Stimulated activated CD4-positive, alpha-beta T cell treated with anti-CD3 and anti-CD28 coated beads, Interleukin-1b, Interleukin-23, amount 100 ng/mL, for 24 hours (primary cell): Measurements from ENCODE around the gene EBF4.
"Not testable (repeated sequence)": the region's sequence is repeated elsewhere in the genome, so short reads cannot be mapped to it uniquely, and the experiment has no call there.

Experiments used
- DNase-seq, 4 experiments: peaks; one replicate each; pipeline ENCODE4 v3.0.0-alpha.2; 2020; ENCODE audit warnings: low read depth in 4 of 4, low spot score in 1 of 4

The EBF4 gene

DNA sequence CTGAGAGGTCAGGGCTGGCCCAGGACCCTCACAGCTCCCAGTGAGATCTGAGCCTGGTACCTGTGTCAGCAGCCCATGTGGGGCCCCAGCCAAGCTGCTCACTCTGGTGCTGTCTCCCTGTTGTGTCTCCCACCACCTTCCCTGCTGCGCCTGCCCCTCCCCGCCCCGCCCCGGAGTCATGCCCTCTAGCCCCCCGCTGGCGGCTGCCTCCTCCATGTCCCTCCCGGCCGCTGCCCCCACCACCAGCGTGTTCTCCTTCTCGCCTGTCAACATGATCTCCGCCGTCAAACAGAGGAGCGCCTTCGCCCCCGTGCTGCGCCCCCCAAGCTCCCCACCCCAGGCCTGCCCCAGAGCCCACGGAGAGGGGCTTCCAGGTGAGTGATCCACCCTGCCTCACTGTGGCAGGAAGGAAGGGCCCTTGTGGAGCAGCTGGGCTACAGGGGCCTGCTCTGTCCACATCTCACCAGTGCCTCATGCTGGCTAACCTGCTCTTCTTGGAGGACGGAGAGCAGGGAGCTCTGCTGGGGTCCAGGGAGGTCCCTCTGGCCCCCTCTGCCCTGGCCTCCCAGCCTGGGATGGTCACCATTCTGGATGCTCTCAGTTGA lies 63.0 kb downstream of the EBF4 start:
- no peak for DNase-seq

DNA sequence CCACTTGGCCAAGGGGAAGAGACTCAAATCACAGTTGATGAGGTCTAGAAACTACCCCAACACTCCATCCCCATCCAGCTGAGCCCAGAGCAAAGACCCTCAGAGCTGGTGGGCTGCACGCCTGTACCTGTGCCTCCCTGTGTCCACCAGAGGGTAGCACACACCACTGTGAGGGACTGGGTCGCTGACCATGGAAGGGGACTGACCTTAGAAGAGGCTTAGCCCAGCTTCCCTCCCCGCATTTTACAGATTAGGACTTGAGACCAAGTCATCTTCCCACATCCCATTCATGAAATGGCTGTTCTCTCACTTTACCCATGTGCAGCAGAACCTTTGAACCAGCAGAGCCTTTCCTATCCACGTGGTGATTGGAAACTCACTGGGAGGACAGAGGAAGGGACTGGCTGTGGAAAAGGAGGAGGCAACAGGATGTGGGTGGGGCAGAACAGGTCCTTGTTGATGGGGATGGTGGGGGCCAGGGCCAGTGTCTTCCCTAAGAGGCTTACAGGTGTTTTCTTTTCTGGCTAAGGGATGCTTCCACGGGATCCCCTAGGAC lies 63.6 kb downstream of the EBF4 start:
- no peak for DNase-seq

DNA sequence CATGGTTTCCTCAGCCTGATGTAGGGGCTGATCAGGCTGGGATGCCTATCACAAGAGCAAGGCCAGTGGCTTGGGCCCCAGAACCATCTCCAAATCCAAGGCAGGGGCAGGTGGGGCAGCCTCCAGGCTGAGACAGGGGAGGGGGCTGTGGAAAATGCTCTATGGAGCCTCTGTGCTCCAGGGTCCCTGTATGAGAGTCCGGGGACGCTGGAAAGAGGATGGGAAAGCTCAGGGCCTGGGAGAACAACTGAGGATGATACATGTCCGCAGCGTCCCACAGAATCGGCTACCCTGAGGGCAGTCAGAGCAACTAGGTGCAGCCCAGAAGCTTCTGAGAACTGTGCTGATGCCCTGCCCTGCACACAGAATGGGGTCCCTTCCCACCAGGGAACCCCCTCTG lies 64.4 kb downstream of the EBF4 start:
- DNase-seq = no peak

DNA sequence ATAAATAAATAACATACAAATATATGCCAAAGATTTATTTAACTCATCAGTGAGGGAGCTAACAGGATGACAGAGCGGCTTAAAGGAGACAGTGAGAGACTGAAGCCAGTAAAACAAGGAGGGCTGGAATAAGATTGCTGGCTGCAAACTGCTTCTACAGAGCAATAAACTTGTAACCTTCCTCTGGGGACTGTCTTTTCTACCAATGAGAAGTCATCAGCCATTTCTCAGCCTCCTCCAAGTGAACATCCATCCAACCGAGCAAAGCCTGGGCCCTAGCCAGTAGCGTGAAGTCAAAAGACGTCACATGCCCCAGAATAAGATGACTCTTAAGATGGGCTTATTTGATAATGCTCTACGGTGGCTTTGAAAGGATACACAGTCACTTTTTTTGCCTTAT lies 65.4 kb downstream of the EBF4 start:
- DNase-seq = no peak

DNA sequence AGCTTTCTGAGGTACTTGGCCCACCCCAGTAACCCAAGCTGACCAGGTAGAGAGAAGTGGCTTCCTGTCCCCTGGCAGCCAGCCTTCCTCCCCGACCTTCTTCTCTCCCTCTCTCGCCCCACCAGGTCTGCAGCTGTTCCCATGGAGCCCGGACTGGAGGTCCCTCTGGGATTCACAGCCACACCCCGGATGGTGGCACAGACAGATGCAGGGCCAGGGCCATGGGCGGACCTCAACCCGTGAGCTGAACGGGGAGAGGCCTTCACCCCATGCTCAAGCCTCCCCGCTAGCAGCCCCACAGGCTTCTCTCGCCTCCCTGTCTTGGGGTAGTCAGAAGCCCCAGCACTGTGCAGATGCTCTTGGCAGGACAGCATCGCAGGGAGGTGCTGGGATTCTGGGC lies 66.6 kb downstream of the EBF4 start:
- DNase-seq = no peak

DNA sequence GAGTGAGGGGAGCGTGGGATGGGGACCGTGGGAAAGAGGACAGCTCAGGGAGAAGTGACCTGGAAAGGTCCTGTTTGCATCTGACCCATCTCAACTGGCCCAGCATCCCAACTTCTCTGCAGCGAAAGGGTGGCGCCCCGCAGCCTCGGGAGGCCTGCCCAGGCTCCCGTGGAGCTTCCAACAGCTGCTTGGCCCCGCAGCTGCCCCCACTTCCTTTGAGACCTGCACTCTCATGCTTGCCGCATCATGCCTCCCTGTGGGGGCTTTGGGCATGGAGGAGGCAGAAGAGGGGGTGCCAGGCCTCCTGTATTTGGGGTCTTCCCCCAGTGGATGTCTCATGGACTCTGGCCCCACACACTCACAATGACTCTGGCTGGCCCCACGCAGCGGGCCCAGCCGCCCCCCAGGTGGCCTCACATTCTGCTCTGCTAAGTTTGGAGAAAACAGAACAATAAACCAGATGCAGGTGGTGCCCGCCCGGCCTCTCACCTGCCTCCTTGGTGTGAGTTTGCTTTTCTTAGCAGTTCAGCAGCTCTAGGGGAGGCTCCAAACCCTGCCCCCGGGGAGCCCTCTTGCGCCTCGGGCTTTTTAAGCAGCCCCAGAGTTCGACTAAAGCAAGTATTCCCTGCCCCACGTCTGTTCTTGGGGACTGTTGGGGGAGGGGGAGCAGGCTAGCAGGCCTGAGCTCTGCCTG lies 67.2 kb downstream of the EBF4 start:
- DNase-seq = no peak

DNA sequence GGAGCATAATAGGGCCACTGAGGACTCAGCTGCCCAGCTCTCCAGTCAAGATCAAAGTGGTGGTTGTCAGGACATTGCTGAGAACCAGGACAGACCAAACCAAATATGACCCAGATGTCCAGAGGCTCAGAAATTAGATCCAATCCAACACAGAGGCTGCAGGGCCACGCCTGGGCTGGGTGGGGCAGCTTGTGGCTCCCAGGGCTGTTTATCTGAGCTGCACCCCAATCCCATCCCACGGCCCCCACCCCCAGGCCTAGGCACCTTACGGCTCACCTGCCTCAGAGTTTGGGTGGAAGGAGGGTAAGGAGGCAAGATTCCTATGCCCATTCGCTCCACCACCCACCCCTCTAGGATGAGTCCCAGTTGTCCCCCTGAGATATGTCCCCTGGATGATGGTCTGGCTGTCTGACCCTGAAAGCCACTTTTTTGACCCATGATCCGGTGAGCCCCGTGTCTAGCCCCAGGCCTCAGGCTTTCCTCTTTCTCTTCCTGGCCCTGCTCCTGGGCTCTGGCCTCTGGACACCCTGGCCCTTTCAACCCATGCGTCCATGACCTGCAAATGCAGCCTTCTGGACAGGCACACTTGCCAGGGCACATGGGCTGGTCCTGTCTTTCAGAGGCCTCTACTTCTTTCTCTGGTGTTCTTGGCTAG lies 67.8 kb downstream of the EBF4 start:
- no peak for DNase-seq

DNA sequence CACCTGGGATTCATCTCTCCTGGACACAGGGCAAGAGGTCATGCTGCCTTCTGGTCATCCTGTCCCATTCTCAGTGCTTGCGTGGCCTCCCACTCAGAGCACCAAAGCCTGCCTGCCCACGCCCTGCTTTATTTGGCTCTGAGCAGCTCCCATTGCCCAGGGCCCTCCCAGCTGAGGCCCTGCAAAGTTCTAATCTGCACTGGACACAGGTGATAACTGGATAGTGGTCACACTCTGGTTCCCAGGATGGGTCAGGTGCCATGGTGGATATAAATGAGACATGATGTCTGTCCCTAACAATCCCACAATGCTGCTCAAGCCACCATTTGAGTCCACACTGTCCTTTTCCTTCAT lies 68.3 kb downstream of the EBF4 start:
- no peak for DNase-seq

DNA sequence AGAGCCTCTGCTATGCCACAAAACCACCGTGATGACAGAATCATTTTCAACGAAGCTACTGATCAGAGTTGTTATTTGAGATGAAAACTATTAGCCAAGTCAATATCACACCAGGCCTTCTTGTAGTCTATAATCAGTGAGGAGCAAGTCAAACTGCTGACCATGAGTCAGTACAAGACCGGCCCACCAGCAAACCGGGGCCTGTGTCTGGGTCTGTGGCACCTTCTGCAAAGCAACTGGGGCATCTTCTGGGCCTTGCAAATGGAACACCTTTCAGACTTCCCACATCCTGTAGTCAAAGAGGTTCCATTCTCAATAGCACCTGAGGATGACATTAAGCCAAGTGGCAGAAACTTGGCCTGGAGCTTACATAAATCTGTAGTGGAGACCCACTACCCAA lies 69.3 kb downstream of the EBF4 start:
- DNase-seq = no peak

DNA sequence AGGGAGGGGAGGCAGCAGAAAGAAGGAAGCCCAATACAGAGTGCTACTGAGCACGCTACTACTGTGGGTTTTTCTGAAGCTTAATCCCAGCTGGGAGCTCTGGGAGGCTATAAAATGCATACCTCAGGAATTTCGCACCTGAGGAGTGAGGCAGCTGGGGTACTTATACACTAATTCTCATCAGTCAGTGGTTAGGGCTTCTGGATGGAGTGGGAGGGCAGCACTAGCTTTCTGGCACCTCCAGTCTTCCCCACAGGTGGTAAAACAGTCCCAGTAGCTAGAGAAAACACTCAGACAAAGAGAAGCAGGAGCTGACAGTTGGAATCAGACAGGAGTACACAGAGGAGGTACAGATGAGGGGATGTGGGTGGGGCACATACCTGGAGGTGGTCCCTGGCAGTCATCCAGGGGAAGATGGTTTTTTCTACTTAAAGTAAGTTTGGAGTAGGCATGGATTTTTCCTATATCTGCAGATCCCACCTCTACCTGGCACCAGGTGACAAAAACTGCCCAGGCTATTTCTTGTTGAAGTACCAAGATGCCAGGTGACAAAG lies 70.1 kb downstream of the EBF4 start:
- no peak for DNase-seq

DNA sequence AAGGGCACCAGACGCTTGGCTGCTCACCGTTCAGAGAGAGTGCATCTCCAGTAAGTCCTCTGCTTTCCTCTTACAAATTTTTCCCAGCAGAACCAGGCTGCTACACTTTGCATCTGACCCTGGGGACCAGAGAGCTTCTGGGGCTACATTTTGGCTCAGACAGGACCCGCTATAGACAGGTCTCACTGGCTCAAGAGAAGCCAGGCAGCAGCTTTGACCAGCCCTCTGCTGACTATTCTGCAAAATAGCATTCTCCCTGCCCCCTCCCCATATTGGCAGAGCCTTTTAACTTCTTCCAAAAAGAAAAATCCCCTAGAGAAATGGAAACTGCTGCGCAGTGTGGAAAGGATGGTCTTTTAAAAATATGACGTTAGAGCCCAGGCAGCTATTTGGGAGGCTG lies 70.6 kb downstream of the EBF4 start:
- no peak for DNase-seq

DNA sequence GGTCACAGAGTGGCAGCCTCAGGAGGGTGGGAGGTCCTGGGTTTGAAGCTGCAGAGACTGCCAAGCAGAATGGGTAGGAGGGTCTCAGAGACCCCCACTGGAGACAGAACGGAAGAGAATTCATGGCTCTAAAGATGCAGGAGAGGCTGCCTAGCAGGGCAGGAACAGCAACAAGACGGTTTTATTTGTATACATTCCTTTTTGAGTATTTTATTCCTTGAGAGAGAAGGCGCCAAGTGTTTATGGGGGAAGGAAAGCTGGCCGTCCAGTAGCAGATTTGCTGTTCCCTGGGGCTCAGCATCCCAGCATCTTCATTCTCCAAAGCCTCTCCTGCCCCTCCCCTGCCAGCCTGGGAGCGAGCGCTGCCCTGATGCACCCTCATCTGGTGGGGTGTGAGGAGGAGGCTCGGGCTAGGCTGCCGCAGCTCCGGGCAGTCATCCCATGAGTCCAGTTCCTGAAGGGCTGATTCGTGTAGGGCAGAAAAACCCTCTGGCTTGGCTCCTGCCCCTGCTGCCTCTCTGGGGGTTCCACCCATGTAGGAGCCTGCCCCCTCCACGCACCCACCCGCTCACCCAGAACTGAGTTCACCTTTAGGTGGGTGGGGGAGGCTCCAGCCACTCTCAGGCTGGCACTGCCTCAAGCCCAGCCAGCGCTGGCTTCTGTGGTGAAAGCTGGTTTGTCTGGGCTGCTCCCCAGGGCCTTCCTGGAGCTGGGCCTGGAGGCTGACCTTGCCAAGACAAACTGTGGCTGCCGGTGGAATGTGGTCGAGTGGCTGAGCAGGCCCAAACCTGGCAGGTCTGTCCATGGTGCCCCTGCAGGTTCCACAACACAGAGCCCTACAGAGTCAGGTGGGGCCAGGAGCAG lies 75.4 kb downstream of the EBF4 start:
- DNase-seq = no peak

DNA sequence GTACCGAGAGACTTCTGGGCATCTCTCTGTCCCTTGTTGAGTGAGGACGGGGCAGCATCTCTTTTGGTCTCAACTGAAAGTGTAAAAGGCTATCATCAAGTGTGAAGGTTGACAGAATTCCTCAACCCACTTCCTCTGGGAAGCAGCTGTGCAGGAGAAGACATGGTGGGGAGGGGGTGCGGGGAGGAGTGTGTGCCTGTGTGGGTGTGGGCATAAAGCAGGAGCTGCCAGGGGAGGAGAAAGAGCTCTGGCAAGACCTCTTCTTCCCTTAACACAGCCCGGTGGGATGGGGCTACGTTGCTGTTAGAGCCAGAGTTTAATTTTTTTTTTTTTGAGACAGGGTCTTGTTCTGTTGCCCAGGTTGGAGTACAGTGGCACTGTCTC lies 76.0 kb downstream of the EBF4 start:
- no peak for DNase-seq

DNA sequence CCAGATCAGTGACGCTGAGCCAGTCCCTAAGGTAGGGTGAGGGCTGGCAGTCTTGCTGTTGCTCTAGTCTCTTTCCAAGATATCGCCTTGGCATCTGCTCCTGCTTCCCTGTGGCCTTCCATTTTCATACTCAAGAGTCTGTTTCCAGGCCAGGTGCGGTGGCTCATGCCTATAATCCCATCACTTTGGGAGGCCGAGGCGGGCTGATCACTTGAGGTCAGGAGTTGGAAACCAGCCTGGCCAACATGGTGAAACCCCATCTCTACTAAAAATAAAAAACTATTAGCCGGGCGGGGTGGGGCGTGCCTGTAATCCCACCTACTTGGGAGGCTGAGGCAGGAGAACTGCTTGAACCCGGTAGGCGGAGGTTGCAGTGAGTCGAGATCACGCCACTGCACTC lies 77.5 kb downstream of the EBF4 start:
- DNase-seq = not testable (repeated sequence)

DNA sequence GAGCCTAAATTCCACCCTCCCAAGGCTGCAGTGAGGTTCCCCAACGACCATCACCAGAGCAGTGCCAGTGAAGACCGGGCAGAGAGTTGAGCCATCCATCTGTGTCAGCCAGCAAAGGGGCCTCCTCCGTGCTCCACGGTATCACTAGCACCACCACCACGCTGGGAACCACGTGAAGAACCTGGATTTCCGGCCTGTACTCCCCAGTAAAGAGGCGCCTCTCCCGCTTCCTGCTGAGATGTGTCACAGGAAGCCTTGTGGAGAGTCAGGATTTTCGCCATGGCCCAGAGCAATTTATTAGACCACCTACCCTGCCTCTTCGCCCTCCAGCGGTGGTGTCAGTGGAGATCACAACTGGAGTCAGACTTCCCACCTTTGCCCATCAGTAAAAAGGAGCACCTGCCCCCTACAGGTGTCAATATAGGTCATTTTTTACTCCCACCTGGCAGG lies 79.1 kb downstream of the EBF4 start:
- DNase-seq = no peak

DNA sequence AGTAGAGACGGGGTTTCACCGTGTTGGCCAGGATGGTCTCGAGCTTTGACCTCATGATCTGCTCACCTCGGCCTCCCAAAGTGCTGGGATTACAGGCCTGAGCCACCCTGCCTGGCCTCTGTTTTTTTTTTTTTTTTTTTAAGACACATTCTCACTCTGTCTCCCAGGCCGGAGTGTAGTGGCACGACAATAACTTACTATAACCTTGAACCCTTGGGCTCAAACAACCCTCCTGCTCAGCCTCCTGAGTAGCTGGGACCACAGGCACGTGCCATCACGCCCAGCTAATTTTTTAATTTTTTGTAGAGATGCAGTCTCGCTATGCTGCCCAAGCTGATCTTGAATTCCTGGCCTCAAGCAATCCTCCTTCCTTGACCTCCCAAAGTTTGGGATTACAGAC lies 81.2 kb downstream of the EBF4 start:
- DNase-seq = no peak

DNA sequence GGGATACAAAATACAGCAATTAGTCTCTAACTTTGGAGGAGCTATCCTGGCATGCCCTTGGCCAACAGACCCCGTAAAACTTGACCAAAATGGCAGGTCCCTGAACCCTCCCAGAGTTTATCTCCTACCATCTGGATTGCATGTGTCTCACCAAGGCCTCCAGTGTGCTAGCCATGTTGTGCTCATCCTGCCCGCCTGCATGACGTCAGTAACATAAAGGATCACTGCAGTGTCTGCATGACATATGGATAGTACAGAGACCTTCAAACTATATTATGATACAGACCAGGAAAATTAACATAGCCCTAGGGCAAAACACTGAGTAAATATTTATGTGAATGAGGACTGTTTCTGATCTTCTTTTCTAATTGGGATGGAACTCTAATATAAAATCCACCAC lies 82.6 kb downstream of the EBF4 start:
- DNase-seq = no peak

DNA sequence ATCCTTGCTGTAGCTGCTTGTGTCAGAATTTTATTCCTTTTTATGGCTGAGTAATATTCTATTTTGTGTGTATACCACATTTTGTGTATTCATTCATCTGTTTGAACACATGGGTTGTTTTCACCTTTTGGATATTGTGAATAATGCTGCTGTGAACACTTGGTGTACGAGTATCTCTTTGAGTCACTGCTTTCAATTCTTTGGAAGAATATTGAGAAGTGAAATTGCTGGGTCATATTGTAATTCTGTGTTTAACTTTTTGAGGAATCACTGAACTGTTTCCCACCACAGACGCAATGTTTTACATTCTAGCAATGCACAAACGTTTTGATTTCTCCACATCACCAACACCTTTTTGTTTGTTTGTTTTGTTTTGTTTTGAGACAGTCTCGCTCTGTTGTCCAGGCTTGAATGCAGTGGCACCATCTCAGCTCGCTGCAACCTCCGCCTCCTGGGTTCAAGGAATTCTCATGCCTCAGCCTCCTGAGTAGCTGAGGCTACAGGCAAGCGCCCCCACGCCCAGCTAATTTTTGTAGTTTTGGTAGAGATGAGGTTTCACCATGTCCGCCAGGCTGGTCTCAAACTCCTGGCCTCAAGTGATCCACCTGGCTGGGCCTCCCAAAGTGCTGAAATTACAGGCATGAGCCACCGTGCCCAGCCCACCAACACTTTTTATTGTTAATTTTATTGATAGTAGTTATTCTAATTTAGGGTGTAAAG lies 86.2 kb downstream of the EBF4 start:
- no peak for DNase-seq

DNA sequence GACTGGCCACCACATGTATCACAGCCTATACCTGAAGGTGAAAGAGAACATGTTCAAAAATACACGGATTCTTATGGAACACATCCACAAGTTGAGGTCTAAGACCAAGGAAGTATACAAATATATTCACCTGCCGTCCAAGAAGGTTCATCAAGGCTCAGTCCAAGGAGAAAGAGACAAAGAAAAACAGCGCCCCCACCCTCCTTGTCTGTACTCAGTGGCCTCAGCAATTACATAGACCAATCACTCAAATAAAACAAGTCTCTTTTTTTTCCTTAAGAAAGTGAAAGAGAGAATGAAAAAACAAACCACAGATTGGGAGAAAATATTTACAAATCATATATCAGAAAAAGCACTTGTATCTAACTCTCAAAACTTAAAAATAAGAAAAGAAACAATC lies 88.4 kb downstream of the EBF4 start:
- no peak for DNase-seq

DNA sequence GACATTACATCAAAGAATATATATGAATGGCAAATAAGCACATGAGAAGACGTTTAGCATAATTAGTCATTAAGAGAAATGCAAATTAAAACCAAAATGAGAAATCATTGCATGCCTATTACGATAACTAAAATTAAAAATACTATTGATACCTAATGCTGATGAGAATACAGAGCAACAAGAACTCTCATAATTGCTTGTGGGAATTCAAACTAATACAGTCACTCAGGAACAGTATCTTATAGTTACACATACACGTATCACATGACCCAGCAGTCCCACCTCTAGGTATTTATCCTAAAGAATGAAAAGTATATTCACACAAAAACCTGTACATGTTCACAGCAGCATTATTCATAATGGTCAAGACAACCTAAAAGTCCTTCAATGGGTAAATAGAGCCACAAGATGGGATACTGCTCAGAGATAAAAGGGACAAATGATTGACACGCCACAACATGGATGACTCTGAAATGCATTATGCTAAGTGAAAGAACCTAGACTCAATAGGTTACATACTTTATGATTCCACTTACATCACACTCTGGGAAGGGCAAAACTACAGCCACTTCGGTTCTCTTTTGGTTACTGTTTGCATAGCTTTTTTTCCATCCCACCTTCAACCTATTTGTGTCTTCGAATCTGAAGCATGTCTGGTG lies 91.5 kb downstream of the EBF4 start:
- no peak for DNase-seq
